GDM1 (cell line): ENCODE measurements around the gene EYS.

Experiments
- DNase-seq: peaks from one replicate; lab custom pipeline; 2025; lab: John Stamatoyannopoulos, UW

Gene EYS

GRCh38 chr6:64238071-64238470, 1469.0 kb downstream of the EYS start:
- no peak for DNase-seq

GRCh38 chr6:64233746-64234145, 1473.3 kb downstream of the EYS start:
- DNase-seq: no peak

GRCh38 chr6:64231928-64232327, 1475.1 kb downstream of the EYS start:
- no peak for DNase-seq

DNA sequence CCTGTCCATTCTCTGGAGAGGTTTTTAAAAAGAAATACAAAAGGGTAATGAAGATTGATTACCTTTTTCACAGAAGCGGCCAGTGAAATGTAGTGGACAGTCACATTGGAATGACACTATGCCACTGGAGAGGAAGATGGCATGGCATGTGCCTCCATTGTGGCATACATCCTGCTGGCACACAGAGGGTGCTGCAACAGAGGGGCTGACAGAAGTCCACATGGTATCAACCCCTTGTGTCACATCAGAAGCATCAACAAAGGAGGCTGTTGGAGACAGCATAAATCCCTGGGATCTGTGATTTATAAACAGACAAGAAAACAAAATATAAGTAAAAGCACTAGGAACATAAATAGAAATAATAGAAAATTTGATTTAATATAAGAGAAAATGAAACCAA, 1476.5 kb downstream of the EYS start:
- no peak for DNase-seq

DNA sequence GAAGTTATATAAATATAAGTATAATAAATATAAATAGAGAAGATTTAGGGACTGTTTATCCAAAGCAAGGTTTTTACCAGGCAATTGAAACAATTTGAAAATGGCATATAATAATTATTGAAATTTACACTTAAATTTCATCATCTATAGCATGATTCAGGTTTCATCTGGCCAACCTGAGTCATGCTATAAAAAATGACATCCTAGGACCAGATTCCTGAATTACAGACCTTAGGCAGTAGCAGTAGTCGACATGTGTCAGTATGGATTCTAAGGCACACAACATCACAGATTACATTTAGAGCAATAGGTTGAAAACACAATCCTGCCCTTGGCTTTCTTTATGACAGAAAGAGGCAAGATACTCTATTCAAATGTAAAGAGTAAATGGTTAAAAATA, 1479.2 kb downstream of the EYS start:
- DNase-seq: no peak

DNA sequence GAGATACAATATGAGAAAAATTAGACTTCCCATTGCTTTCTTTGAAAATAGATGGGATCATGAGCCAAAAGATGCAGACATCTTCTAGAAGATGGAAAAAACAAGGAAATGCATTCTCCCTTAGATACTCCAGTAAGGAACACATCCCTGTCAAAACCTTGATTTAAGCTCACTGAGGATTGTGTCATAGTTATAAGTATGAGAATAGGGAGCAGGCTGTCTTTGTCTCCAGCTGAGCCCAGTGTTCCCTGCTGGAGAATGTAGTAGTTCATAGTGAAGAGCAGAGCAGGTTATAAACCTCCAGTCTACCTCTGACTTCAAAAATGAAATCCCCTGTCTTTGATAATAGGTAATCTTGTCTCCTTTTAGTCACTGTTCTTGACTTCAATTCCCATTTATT, 1481.5 kb downstream of the EYS start:
- DNase-seq: no peak

GRCh38 chr6:64224819-64225218, 1482.2 kb downstream of the EYS start:
- no peak for DNase-seq

- DNase-seq: no peak
These were observed 1485.2 kb downstream of the EYS start for GRCh38 chr6:64221776-64222175.

- no peak for DNase-seq
These were observed 1486.2 kb downstream of the EYS start for GRCh38 chr6:64220801-64221200.

DNA sequence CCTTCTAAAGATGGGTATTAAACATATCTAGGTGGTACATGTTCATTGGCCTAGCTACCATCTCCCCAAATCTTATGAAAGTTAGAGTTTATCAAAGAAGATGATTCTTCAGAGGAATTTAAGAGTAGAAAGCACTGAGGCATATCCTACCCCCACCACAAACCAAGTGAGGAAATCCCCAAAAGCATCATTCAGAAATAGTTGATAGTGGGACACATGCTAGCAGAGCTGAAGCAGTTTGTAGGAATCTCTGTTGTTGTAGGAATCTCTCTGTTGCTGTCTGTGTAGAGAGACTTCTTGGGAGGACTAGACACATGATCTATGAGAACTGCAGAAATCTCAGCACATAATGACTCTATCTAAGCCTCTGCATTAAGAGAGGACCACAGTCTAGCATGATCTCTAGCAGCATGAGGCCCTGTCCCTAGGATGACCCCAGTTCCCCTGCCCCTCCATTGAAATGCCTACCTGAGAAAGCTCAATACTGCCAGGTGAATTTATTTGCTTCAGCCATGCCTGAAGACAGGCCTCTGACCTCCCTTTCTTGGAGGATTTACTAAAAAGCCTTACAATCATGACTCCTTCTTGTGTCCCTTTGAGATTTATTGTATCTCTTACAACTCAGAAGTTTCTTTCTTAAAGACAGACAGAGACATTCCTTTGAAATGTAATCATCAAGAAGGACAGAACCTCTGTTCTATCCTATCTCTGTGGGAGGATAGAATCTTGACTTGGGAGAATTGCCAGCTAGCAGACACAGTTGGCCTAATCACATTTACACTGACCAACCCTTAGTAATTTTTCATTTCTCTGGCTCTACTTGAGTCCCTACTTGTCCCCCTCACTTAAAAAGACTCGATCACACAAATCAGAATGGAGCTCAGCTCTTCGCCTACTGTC, 1489.1 kb downstream of the EYS start:
- DNase-seq: no peak

DNA sequence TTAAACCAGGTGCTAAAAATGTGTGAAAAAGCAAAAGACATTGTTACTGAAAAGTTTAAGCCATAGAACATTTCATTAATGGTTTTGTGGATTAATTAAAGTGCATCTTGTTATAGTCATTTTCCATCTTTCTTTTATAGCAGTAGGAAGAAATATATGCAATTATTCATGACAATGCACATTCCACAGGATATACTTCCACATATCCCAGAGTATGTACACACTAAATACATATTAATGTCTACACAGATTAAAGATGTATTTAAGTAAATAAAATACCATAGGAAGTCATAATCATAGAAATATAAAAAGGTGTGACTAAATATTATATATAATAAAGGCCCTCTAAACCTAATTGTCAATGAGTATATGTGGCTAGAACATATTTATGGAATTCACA, 1492.7 kb downstream of the EYS start:
- DNase-seq: no peak

DNA sequence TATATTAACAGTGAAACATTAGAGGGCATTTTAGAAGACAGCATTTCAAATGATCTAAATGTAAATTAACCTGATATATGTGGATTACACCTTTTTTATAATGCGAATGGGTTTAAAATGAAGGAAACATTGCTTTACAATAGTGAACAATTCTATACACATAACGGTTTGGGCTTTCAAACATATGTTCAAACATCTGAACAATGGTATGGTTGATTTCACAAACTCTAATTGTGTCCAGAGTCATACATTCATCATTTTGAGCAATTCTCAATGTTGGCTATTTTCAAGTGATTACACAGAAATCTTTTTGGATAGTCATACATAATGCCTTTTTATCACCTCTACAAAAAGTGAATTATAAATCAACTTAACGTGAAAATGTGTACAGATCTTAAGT, 1493.3 kb downstream of the EYS start:
- DNase-seq: no peak

GRCh38 chr6:64197246-64197645, 1509.8 kb downstream of the EYS start:
- DNase-seq: no peak

DNA sequence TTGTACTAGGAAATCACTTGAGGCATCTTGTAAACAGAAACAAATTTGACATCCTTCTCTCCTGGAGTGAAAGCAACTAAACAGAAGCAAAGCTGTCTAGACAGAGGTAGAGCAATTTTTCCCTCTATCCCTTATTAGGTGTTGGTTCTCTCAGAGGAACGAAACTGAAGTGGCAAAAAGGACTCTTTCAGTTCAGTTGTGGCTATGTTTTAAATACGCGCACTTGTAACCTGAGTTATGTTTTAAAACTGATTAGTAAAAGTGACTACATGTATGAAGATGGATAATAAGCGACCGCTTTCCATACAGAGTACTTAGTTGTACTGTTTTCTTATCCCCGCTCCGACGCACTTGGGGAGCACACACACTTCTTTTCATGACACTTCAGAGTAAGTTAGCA, 1520.4 kb downstream of the EYS start:
- DNase-seq: no peak

DNA sequence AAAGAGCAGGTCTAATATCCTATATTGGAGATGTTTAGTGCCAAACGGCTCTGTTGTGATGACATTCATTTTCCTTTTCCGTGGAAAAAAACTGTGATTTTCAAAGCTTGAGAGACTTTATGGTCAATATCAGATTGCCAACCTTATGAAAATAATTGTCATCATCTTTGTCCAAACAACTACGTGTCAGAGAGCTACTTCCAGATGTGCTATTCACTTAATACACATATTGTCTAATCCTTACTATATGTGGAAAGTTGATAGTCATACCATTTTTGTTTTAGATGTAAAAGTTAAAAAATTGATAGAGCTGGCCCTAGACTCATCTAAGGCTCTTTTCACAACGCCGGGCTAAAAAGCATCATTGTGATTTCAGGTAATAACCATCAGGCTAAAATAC, 1521.4 kb downstream of the EYS start:
- no peak for DNase-seq

DNA sequence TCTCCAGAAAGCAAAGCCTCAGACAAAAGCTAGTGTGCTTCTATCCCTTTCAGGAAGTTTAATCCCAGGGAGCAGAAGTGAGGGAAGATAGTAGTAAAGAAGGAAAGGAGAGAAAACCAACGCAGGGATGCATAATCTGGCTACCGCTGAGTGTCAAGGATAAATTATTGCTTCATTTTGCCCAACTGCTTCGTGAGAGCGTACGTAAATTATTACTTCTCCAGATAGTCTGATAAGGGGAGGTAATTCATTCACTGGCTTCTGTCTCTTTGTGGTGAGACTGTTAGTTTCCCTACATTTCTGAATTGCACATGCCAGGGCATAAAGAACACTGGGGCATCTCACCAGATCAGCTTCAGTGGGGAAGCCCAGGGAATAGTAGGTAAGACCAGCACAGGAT, 1531.7 kb downstream of the EYS start:
- no peak for DNase-seq

GRCh38 chr6:64170316-64170715, 1536.7 kb downstream of the EYS start:
- no peak for DNase-seq

- no peak for DNase-seq
These were observed 1546.5 kb downstream of the EYS start for GRCh38 chr6:64160486-64160885.

DNA sequence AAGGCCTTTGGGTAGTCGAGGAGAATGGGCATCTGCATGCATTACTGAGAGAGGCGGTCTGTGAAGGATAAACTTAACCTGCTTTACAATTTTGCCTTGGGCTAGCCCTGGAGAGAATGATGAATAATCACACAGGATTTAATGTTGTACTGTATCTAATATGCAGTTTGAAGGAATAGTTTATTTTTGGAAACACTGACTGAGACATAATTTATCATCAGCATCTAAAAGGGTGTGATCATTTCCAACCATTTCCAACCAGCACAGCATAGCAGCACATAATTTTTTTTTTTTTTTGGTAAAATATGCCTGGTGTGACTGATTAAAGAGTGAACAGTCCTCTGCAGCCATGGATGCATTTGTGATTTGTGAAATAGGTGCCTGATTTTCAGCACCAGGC, 1552.0 kb downstream of the EYS start:
- DNase-seq: no peak

DNA sequence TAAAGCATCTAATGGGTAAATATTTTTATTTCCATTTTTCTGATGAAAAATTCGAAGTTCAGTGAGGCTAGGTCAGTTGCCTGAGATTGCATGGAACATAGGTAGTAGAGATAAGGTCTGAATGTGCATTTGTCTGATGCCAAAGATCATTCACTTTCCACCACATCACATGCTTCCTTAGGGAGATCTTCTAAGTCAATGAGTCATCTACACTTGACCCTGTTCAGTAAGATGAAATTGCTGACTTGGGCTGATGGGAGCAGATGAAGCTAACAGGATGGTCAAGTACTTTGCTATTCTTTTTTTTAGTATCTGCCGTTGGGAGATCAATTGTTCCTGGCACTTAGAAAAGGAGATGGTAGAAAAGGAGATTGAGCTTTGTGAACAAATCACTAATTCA, 1560.2 kb downstream of the EYS start:
- no peak for DNase-seq

GRCh38 chr6:64146094-64146493, 1560.9 kb downstream of the EYS start:
- no peak for DNase-seq

- DNase-seq: no peak
These were observed 1561.4 kb downstream of the EYS start for GRCh38 chr6:64145658-64146057.

DNA sequence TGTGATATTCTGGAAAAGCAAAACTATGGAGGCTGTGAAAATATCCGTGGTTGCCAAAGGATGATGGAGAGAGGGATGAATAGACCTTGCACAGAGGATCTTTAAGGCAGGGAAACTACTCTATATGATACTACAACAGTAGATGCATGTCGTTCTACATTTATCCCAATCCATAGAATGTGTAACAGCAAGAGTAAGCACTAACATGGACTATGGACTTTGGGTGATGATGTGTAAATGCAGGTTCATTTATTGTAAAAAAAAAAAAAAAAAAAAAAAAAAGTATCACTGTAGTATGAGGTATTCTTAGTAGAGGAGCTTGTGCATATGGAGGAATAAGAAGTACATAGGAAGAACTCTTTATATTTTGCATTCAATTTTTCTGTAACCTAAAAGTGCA, 1563.9 kb downstream of the EYS start:
- no peak for DNase-seq

GRCh38 chr6:64141680-64142079, 1565.3 kb downstream of the EYS start:
- no peak for DNase-seq
